T-helper 9 cell (primary cell): ENCODE data around the gene SLC39A11.

Source experiments
- DNase-seq: peaks from one replicate; pipeline ENCODE4 v3.0.0-alpha.2; 2020

SLC39A11 gene

DNA sequence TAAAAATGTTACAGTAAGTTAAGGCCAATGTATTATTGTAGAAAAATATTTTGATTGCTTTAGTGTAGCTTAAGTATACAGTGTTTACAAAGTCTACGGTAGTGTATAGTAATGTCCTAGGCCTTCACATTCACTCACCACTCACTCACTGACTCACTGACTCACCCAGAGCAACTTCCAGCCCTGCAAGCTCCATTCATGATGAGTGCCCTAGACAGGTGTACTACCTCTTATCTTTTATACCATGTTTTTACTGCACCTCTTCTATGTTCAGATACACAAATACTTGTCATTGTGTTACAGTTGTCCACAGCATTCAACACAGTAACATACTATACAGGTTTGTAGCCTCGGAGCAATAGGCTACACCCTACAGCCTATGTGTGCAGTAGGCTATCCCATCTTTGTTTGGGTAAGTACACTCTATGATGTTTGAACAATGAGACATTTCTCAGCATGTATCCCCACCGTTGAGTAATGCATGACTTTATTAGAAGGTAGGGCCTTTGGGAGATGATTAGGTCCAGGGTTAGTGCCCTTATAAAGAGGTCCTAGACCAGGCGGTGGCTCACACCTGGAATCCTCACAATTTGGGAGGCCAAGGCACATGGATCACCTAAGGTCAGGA, 117.8 kb downstream of the SLC39A11 start:
- DNase-seq: no peak

DNA sequence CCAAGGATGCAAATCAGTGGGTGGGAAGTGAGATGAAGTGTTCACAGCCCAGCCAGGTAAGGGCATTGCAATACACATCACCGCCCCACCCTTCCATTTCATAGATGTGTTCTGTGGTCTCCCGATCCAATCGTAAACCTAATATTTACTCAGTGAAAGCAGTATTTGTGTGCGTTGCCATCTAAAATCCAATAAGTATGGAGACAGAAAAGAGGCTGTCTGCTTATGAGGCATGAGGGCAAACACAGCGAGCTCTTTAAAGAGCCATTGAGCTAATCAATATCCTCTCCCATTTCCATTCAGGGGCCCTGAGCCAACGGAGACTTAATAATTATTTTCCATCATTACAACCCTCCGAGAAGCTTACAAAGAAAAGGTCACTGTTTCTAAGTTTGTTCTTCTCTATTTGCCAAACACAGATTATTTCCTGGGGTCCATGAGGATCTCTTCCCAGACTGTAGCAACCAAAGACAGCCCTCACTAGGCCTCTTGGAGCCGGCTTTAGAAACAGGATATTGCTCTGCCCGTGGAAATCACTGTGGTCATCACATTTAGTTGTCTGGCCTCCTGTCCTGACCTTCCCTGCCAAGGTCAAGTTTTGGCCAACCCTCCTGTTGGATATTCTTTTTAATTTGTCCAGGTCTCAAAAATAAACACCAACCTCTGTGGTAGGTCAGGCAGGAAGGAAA, 120.1 kb downstream of the SLC39A11 start:
- DNase-seq: no peak

DNA sequence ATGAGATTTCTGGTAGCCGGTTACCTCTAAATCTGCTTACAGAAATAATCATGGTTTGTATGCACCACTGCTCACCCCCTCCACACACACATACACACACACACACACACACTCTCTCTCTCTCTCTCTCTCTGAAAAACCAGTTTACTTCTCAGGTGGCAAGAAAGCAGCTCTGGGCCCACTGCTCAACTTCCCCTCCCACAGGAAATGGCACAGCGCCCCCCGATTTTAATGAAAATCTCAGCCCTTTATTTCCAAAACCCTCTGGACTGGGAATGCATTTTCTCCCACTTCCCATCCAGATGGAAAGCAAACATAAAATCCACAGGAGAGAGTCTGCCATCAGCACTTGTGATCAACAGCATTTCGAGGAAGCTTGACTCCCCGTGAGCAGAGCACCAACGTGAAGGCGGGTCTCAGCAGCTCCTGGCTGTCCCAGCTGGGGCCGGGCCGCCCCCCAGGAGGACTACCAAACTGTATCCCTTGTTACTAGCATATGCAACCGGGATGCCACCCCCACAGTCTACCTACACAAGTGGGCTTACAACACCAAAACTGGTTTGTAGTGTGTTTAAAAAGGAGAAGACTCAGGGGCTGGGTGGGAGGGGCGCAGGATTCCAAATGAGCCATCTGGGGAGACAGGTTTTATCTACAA, 121.1 kb downstream of the SLC39A11 start:
- no peak for DNase-seq

DNA sequence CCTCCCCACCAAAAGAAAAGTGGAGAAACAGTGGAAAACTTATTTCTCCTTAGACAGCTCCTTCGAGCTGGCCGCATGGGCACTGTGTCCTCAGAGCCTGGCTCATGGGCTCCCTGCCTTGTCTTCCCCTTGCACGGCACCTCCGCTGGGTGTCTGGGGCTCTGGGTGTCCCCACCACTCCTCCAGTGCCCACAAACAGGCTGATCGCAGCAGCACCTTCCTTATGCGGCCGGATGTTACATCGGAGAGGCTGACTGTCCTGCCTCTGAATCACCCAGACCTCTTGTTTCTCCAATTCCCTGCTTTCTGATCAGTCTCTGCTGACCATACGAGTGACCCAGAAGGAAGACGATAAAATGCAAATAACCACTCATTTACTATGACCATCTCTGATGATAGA, 121.7 kb downstream of the SLC39A11 start:
- DNase-seq: no peak

DNA sequence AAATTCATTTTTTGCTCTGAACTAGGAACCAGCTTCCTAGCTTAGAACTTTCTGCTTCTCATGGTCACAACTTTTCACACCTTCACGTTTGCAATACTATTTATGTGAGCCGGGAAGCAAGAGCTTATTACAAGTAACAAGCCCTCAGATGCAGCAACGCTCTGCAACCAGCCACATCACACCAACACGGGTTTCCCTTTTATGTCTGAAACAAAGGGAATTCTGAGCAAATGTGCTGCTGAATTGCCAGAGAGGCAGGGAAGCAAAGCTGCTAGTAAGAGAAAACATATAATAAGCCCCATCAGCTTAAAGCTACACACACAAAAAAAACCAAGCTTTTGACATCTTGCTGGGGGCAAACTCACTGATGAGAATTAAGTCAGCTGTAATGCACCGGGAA, 122.2 kb downstream of the SLC39A11 start:
- DNase-seq: no peak

DNA sequence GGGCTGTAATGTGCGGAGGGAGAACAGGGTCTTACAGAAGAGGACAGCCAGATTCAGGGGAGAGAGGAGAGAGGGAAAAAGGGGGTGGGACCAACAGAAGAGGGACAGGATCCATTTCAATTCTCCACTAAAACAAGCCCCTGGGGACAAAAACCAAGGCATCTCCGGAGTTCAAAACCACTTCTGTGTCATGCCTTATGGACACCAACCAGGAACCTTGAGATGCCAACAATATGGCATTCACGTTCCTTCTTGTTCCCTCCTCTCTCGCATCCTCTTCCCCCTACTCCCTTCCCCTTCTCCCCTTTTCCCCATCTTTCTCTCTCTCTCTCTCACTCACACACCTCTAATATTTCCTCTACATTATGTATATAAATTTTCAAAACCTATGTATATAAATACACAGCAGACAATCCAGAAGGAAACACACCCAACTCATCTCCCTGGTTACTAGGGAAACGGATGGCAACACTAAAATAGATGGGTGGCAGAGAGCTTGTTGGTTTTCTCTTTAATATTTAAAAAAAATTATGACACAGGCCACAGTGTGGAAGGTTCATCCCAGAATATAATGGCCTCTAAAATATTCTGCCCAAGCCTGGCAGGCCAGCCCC, 123.1 kb downstream of the SLC39A11 start:
- DNase-seq: no peak

DNA sequence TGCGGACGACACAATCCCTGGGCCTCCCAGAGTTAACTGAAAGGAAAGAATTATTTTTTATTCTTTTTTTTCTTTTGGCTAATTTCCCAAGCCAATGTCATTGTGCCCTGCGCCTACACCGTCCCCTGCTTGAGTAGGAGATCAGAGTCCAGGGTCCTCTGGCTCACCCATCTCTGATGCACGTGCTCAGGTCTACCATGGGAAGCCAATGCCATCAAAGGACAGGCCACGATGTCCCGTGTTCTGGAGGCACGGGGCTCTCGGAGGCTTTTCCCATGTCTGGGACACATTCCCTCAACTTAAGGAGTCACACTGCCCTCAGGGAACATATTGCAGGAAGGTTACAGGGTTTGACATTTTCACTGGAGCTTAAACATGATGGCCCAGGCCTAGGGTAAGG, 123.7 kb downstream of the SLC39A11 start:
- no peak for DNase-seq

DNA sequence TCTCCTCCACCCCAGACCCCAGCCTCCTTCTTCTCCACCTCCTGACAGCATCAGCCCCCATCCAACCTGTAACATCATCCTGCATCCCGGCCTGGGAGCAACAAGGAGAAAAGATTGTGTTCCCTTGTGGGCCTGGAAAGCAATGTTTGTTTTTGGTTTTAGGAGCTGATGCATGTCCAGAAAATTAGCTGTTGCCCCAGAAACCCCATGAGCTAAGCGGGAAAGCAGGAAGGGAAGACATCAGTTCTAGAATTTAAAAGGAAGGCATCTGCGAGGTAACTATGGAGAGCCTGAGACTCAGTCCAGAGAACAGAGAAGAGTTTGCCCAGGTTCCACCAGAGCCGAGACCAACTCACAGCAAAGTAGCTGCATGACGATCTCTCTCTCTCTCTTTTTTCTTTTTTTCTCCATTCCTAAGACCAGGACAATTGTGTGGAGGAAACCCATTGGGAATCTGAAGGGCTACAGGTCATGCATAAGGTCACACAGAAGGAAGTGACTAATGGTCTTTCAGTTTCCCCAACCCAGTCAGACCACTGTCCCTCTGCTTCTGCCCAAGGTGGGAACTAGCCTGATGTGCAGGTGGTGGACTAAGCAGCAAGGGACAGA, 124.4 kb downstream of the SLC39A11 start:
- no peak for DNase-seq

DNA sequence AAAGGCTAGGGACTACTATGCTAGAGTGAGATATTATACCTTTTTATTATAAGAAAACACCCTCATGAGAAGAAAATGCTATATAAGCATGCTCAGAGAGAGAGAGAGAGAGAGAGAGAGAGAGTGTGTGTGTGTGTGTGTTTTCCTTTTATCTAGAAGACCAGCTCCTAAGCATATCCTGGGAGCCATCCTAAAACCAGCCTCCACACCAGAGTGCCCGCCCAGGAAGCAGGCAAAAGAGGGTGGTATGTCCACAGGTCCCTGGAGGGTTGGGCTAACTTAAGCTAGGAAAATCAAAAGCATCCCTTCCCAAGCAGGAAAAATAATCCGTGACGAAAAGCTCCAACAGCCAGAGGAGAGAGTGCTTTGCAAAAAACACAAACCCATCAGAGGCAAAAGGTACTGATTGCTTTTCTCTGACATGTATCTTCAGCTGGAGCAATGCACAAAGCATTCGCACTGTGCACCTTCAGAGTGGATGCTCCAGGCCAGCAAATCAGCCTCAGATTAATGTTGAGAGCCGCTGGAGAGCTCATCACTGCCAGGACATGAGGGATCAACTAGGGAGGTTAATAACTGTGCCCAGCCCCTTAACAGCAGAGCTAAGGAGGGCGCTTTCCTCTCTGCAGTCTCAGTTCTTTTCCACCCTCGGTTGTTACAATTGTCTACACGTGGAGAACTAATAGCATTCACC, 125.1 kb downstream of the SLC39A11 start:
- DNase-seq: no peak

DNA sequence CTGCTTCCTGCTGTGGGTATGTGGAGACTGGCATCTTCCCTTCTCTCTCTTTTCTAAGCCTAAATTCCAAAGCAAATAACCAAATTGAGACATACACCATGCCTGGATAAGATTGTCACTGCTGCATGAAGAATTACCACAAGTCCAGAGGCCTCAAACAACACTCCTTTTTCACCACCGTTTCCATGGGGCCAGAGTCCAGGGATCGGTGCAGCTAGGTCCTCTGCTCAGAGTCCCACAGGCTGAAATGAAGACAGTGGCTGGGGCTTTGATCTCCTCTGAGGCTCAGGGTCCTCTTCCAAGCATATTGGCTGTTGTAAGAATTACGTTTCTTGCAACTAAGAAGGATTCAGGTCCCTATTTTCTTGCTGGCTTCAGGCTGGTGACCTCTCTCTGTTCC, 130.4 kb downstream of the SLC39A11 start:
- no peak for DNase-seq

DNA sequence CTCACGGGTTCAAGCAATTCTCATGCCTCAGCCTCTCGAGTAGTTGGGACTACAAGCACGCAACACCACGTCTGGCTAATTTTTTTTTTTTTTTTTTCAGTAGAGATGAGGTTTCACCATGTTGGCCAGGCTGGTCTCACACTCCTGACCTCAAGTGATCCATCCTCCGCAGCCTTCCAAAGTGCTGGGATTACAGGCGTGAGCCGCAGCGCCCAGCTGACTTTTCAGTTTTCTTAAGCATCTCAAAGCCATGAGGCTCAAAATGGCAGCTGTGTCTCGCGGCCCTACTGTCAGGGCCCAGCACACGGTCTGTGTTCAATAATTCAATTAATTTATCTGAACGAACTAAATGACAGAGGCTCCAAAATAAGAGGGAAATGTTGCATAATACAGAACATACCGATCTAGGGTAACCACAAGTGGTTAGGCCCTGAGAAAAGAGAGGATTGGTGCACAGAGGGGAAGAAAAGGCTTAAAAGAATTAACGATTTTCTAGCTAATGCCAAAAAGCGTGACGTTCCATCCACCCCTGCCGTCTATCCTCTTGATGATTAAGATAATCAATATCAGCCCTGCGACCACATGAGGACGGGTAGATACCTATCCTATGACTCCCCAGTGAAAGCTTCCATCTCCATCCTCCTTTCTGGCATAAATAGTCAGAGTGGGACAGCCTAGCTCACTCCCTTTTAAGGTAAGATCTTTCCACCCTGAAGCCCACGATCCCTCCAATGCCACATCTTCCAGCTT, 136.9 kb downstream of the SLC39A11 start:
- no peak for DNase-seq

DNA sequence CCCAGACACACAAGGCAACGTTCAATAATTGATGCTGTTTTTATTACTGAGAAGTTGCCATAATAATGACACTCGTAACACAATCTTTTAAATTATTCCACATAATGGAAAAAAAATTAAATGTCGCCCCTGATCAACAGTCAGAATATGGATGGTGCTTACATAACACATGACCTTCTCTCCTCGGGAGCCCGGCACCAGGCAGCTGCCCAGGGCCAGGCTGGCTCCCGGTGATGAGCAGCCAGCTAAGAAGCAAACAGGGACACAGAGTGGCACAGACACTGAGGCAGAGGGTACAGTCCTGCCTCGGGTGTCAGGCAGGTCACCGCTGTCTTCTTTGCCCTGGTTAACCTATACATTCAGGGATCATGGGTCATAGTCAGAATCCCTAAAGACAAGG, 137.9 kb downstream of the SLC39A11 start:
- no peak for DNase-seq

DNA sequence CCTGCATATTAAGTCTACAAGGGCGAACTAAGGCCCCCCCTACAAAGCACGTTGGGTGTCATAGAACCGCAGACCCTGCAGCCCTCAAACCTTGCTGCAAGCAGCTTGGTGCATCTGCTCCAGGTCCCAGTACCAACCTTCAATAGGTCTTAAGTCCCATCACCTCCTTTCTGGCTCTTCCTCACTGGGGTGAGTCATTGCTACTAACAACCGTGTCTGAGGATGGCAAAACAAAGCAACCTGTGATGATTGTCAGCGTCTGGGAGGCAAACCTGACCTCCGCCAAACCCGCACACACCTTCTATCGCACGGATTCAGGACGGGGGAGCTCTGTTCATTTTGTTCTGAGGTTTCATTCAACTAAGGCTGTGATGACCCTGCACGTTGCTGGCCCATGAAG, 138.9 kb downstream of the SLC39A11 start:
- DNase-seq: no peak

DNA sequence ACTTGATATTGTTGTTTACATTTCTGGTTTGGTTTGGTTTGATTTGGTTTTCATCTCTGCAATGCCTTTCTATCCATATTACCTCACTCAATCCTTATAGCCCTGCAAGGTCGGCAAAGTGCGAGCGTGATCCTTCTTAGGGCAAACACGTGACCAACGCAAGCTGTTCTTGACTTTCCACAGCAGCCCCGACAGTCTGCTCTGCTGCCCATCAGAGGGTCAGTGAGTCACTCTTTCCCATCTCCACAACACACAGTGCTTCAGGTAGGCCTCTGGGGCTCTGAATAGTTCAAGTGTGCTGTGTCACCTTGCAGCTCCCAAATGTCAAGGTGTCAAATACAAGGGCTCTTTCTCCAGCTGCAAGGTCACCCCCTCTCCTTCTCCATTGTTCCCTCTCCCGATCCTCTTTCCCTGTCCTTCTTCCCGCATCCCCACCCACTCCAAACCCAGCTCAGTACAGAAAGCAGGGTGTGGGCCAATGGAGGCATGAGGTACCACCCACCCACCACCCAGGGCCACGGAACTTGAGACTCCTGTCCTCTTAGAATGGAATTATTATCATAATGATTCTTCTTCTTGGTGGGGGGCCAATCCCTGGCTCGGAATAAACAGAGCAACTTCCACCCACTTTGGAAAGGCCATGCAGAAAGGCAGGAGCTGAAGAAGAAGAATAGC, 139.7 kb downstream of the SLC39A11 start:
- no peak for DNase-seq

DNA sequence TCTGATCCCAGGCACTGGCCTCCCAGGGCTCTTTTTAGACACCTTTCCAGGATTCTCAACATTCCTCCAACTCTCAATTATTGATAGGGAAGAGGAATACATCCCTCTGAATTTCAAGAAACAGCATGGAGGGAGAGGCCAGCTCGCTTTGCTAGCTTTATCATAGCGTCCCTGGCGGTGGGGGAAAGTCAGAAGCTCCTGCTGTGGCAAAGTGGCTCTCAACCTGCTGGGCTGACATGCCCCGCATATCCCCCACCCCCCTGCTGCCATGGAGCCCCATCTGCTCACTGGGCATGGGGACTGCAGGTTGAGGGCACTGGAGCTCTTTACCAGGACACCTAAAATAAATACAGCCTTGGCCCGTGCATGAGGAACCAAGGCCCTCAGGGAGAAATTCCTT, 140.3 kb downstream of the SLC39A11 start:
- no peak for DNase-seq

DNA sequence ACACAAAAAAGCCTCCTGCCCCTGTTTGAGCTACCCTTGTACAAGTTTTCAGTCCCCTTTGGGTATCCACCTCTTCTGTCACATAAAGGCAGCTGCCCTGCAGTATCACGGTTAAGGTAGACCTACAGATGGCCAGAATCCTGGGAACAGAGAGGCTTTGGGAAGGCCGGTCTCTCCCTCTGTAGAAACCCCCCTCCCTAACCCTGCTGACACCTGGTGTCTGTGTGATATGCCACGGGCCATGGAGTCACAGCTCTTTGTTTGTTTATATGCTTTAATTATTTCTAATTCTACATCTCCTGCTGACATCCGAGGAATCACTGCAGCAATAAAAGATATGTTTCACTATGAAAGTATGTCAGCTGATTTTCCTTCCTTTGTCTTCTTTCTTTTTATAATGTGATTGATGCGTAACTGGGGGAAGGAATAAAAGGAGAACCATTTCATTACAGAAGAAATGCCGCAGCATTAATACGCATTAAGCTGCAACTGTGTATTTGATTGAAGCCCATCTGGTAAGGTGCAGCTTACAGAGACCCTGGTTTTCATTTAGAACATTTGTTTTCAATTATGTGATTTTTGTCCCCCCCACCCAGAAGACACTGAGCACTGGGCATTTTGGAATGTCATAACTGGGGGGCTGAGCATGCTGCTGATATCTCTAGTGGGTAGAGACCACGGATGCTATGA, 142.1 kb downstream of the SLC39A11 start:
- no peak for DNase-seq

DNA sequence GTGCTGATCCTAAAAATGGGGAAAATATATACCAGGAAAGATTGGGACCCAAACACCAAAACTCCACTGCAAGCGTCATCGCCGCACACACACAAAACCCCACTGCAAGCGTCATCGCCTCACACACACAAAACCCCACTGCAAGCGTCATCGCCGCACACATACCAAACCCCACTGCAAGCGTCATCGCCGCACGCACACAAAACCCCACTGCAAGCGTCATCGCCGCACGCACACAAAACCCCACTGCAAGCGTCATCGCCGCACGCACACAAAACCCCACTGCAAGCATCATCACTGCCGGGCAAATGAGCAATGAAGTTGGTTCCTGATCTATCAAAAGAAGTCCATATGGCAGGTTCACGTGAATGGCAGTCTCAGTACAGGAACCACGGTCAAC, 144.4 kb downstream of the SLC39A11 start:
- DNase-seq: no peak

DNA sequence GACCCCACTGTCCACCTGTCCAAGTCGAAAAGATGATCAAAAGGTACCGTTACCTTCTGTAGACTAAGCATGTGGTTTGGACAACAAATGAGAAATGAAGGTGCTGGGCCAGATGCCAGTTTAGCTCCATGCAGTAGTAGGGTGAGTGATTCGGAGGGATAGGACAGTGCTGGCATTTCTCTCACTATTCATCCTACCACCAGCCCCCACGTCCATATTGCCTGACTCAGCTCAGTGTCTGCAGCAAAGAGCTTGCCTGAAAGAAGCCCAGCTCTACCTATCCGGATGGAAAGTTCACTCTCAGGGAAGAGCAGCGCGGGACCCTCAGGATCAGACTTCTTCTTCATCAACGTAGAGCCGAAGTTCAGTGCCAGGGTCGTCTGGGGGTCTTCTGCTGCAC, 145.0 kb downstream of the SLC39A11 start:
- no peak for DNase-seq

DNA sequence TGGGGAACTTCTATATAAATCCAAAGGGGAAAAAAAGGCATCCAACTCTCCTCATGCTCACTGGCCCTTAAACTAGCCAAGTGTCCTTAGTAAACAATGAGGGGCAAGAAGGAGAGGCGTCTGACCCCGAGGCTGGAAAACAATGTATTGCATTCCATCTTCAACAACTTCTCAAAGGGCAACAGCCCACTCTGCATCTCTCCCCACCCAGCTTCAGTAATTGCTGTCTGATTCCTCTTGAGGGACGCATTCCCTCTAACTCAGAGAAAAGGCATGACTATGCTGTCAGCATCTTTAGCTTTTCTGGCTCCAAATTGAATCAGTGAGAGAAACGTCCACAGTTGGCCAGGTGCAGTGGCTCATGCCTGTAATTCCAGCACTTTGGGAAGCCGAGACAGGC, 145.8 kb downstream of the SLC39A11 start:
- DNase-seq: no peak

DNA sequence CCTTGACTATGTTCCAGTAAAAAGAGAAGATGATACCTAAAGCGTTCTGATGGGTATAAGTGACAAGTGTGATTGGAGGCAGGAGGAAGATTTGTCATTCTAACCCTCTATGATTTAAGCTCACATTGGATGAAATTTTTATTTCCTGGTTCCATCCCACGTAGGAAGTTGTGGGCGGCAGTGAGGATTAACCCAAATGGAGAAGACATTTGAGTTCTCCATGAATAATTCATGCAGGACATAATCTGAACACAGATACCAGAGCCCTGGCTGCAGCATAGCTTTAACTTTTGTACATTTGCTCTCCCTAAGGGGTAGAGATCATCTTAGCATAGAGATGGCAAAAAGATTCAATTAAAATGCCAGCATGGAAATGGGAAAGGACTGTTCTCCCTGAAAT, 146.3 kb downstream of the SLC39A11 start:
- DNase-seq: no peak

DNA sequence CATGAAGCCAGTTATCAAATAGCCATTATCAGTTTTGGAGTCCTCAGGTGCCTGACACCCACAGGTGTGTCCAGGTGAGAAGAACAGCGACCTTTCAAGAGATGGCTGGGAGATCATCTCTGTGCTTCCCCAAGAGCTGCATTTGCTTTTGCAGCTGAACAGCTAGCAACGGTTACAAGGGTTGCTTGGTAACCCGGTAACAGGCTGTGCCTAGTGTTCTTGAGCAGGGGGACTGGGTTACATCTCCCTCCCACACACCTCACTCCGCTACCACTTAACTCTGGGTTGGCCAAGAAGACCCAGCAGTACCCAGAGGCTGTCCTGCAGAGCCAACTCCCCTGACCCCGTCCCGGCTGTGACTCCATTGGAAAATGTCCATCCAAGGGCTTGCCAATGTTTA, 147.0 kb downstream of the SLC39A11 start:
- no peak for DNase-seq
